OCI-LY1 (cell line): ENCODE data around the gene PRKG1.

Source experiments
- EZH2 ChIP-seq: fragments of 200-600 bp; sonication (generic), shearing (Covaris generic); IDR thresholded peaks from 2 replicates; pipeline ENCODE4 v1.8.0; 2017; ENCODE audit warnings: borderline replicate concordance, mixed run types, mild to moderate bottlenecking, antibody characterized with exemption, low read length, moderate library complexity, mixed read lengths
- TF ChIP-seq, protein P1 (sequence below): fragments of 200-600 bp; sonication (generic), shearing (Covaris generic); IDR thresholded peaks from 2 replicates; pipeline ENCODE4 v1.5.1; 2017; ENCODE audit warnings: mild to moderate bottlenecking, antibody characterized with exemption, low read length, moderate library complexity, mixed read lengths

DNA sequence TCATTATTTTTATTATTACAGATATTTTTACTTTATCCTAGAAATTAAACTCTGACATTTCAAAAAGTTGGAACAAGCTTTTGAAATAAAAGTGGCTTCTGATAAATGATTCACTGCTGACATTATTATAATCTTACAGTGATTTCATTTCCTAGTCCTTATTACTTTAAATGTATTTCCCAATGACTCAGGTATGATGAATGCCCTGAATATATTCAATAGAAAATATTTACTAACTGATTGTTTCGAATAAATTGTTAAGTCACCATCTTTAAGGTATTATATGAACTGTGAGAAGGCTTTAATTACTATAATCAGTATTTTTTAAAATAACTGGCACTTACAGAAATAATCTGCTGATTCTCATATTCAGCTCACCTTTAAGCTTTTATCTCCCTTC lies 1261.4 kb downstream of the PRKG1 start:
- TF ChIP-seq, protein P1, sequence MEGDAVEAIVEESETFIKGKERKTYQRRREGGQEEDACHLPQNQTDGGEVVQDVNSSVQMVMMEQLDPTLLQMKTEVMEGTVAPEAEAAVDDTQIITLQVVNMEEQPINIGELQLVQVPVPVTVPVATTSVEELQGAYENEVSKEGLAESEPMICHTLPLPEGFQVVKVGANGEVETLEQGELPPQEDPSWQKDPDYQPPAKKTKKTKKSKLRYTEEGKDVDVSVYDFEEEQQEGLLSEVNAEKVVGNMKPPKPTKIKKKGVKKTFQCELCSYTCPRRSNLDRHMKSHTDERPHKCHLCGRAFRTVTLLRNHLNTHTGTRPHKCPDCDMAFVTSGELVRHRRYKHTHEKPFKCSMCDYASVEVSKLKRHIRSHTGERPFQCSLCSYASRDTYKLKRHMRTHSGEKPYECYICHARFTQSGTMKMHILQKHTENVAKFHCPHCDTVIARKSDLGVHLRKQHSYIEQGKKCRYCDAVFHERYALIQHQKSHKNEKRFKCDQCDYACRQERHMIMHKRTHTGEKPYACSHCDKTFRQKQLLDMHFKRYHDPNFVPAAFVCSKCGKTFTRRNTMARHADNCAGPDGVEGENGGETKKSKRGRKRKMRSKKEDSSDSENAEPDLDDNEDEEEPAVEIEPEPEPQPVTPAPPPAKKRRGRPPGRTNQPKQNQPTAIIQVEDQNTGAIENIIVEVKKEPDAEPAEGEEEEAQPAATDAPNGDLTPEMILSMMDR: no peak
- TF ChIP-seq EZH2: no peak
